RPMI7951 (cell line): ENCODE measurements around the gene LRRC8C. TPM values are rescaled to one million over a fixed set of nuclear protein-coding genes. Genes with fewer than 3 reads are reported as not detected.
"Not testable (repeated sequence)": the region's sequence is repeated elsewhere in the genome, so short reads cannot be mapped to it uniquely, and the experiment has no call there.

Experiments used
- DNase-seq: peaks from one replicate; pipeline ENCODE4 v3.0.0-alpha.2; 2012; ENCODE audit warnings: low read depth
- total RNA-seq: library from RNA; depleted of rRNA; stranded (reverse); fragments of >200 nt; shearing (Covaris generic); gene quantifications from 2 replicates; pipeline ENCODE4 v1.2.3, GENCODE V29; 2014; rRNA removed

The LRRC8C gene
- 6.4 and 8.7 TPM in 2 replicates for total RNA-seq

DNA sequence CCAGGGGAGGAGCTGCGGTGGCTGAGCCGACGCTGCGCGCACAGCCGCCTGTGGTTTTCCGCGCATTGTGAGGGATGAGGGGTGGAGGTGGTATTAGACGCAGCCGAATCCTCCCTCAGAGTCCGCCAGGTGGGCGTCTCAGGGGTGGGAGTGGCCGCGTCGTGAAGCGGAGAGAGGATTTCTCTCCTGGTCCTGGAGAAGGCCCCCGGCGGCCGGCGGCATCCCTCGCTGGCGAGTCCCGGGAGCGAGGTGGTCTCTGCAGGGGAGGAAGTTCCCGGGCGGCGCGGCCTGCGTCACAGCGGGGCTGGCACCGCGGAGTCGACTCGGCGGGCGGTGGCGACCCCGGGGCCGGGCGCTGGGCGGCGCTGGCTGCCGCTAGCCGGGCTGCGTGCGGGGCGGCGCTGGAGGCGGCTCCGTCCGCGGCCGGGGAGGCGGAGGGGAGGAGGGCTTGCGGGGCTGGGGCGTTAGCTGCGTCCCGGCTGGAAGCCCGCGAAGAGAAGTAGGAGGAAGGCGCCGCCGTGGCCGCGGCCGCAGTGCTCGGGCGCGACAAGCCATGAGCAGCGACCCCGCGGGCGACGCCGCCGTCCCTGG is at the start of gene LRRC8C:
Gene LRRC8C, plus strand, starts transcription at position 464 of the 591 bp plus-strand sequence. CDS start 53,354 bp downstream, outside the sequence.
- peak; percentile 72 for DNase-seq

DNA sequence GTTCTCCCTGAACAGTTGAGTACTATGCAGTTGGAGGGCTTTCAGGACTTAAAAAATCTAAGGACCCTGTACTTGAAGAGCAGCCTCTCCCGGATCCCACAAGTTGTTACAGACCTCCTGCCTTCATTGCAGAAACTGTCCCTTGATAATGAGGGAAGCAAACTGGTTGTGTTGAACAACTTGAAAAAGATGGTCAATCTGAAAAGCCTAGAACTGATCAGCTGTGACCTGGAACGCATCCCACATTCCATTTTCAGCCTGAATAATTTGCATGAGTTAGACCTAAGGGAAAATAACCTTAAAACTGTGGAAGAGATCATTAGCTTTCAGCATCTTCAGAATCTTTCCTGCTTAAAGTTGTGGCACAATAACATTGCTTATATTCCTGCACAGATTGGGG is 48.7 kb upstream of the LRRC8C start:
- DNase-seq = no peak

DNA sequence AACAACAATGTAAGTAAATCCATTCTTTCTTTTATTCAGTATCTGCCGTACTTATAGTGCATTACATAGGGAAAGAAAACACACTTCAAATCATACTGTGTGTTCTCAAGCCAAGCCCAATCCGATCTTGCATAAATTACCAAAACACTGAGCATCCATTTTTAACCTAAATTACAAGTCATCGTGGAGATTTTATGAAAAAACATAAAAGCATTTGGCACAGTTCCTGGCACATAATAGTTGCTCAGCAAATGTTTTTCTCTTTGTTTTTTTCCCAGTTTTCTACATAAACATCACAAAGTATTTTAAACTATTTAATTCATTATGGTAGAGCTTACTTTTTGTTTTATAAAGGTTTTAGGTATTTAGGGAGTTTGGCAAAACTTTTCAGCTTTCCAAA is 48.1 kb upstream of the LRRC8C start:
- DNase-seq = no peak

DNA sequence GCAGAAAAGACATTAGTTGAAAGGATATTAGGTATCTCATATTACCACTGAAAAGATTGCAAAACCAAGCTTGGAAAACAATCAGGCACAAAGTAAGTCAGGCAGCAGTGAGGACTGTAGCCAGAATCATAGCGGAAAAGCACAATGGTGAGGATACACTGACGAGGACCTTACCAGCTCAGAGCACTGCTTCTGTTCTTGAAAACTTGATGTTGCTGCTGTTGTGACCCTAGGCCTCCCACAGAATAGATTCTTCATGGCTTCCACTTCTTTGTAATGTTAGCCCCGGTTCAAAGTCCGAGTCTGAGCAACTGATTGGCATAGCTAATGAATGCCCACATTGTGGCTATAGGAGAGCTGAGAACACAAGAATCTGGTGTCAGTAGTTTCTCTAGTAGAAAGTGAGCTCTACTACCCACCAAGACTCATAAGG is 45.2 kb upstream of the LRRC8C start:
- no peak for DNase-seq

DNA sequence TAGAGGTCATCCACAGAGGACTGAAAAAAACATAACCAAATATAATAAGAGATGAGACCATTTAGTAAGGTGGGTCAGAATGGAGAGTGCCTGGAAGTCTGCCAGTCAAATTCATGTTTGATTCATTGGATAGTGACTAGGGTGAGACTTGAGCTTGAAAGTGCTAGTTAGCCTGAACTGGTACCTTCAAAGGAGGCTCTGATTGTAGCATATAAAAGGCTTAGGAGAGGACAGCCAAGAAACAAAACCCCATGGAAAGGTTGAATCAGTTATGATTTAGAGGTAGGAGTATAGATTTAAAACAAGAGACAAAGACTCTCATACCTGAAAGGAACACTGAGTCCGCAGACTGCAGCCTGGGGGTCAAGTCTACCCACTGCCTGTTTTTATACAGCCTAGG is 44.4 kb upstream of the LRRC8C start:
- no peak for DNase-seq

DNA sequence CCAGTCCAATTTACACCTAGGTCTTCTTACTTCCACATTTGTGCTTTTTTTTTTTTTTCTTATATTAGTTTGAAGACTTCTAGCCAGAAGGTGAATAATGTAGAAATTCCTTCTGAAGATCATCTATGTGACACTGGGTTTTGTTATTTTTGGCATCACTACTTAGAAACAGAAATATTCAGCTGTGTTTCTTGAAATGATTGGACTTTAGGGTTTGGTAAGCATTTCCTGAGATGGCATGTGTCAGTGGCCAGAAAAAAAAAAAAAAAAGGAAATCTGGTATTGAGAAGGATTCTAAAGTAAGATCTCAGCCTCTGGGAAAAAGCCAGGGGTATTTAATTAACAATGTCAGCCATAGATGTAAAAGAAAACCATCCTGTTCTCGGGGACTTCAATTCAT is 43.4 kb upstream of the LRRC8C start:
- peak; percentile 19 for DNase-seq

- DNase-seq = no peak
Observed at GRCh38 chr1:89590341-89591080, 42.4 kb upstream of the LRRC8C start.

GRCh38 chr1:89592861-89593302 is 40.0 kb upstream of the LRRC8C start:
- not testable (repeated sequence) for DNase-seq

GRCh38 chr1:89594096-89594740 is 38.7 kb upstream of the LRRC8C start:
- DNase-seq = no peak

DNA sequence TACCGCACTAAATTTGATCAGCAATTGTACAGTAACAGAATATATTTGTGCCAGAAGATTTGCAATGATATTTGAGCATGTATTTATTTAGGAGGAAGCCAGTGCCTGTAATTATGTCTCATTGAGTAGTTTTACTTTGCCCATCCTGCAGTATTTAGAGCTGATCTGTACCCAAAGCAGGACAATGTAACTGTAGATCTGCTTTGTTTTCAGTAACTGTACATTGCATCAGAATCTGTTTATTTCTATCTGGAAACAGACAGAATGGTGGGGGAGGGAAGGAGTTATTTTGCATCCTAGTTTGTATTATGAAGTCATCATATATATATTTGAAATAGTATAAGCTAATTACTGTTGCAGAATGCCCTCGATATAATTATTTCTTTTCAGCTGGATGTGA is 36.2 kb upstream of the LRRC8C start:
- DNase-seq = no peak

GRCh38 chr1:89598450-89599331 is 34.2 kb upstream of the LRRC8C start:
- peak; percentile 29 for DNase-seq

- DNase-seq = no peak
Observed at GRCh38 chr1:89599332-89599630, 33.6 kb upstream of the LRRC8C start.

DNA sequence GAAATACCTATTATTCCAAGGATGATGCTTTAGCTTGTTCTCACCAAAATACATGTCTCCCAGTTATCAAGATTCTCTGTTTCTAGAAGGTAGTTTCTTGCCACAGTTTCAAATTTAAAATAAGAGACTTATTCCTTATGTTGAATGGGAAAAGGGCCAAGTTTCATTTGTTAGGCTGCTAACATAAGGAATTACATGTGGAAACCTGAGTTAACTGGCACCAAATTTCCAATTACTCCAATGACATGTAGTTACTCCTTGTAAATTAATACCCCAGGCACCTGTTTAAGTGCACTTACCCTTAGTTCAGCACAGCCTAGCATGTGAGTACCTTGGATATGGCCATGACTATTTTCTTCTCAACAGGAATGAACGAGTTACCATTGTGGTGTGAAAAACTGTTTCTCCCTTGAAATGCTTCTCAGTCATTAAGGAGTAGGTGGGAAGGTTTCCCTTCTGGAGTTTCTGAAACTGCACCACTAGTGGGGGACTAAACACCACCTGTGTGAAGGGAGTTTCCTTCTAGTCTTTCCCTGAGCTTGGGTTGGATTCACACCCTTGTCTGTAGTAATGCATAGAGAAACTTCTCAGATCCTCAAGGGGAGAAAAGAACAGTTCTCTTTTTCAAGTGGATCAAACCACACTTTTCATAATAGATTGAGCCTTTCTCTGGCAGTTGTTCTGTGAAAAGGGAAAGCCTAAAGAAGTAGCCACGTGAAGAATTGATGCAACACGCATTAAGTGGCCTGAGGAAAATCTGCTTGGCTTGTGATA is 32.3 kb upstream of the LRRC8C start:
- DNase-seq = no peak

GRCh38 chr1:89602871-89603404 is 30.0 kb upstream of the LRRC8C start:
- no peak for DNase-seq

GRCh38 chr1:89603651-89604413 is 29.1 kb upstream of the LRRC8C start:
- DNase-seq = peak; percentile 11

DNA sequence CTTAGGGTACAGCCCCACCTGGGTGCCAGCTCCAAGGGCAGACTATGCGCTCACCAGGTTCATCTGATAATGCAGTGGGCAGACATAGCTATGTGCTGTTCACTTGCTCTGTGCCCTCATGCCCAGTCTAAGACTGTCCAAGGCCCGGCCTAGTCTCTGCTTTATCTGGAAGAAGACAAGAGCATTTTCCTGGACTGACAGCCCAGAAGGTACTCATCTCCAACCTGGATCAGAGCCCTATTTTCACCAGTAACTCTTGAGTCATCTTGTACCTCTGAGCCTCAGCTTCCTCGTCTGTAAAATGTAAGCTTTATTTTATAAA is 28.5 kb upstream of the LRRC8C start:
- no peak for DNase-seq

DNA sequence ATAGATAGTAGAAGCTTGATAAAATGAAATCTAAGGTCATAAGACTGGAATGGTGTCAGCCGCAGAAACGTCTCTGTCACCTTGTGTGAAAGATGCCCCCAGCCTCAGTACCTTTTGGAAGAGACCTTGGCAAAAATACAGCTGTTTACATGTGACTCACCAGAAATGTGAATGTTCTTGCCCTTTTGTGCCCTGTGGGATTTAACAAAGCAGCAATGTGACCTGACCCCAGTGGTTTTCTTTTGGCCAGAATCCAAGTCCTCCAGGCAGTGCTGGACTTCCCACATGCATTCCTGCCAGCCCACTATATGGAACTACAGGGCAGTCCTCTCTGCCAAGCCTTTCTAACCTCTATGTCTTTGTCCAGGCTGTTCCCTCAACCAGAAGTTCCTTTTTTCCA is 27.2 kb upstream of the LRRC8C start:
- peak; percentile 94 for DNase-seq

DNA sequence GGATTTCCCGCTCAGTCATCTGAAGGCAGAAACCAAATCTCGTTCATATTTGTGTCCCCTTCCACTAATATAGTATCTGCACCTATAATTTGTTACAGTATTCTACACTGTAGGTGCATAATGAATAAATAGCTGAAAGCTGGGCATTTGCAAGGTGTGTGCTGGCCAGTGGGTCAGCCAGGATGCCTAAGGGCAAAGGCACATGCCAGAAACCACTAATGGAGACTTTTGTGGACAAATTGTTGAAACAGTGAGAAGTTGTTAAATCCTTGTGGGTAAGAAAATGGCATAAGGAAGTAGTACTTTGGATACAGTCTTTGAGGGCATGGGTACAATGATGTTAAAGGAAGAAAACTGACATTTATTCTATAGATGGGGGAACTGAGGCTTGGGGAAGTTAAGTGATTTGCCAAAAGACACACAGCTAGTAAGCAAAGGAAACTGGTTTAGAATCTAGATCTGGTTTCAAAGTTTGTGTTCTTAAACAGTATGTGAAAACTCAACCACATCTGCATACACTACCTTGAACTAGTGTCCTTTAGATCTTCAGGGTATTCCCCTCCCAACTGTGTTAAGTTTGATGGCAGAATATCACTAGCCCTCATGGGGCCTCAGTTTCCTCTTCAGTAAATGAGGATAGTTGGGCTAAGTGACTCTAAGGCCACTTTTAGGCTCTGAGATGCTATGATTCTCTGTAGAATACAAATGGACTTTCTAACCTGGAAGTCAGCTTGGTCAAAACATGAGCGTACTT is 26.5 kb upstream of the LRRC8C start:
- DNase-seq = peak; percentile 48

GRCh38 chr1:89607156-89607555 is 25.8 kb upstream of the LRRC8C start:
- no peak for DNase-seq
